GM12878 (cell line): ENCODE data around the gene PHACTR1. TPM values are rescaled to one million over a fixed set of nuclear protein-coding genes. Genes with fewer than 3 reads are reported as not detected.

Experiments used
- ATAC-seq: fragments of 200-7000 bp; cut with Tn5 transposase; 3 replicates; pipeline ENCODE4 v1.9.1; 2020; ENCODE audit warnings: mild to moderate bottlenecking, moderate library complexity
- BruUV-seq: library from RNA; stranded (reverse); fragments of 400-500 nt; replicated peaks from 2 replicates; lab custom pipeline; 2021; lab: Mats Ljungman, UMichigan
- CTCF ChIA-PET: fragments of 300-600 bp; sonication (Branson Sonifier 250); formaldehyde crosslinking; extraction: SDS; loops from one replicate; lab custom pipeline; 2021; ENCODE audit warnings: inconsistent platforms; lab: Yijun Ruan, JAX
- POLR2A ChIA-PET: fragments of 350-600 bp; formaldehyde crosslinking; extraction: SDS; loops from one replicate; lab custom pipeline; 2021; ENCODE audit warnings: inconsistent platforms; lab: Charles Lee
- RAD21 ChIA-PET: fragments of 300-600 bp; sonication (Branson Sonifier 250); formaldehyde crosslinking; loops from one replicate; lab custom pipeline; 2023; ENCODE audit warnings: antibody characterized with exemption; ENCODE audit not compliant: unreplicated experiment; lab: Charles Lee
- SMC1A ChIA-PET: fragments of 300-600 bp; sonication (Branson Sonifier 250); formaldehyde crosslinking; loops from one replicate; lab custom pipeline; 2023; ENCODE audit not compliant: unreplicated experiment, uncharacterized antibody; lab: Charles Lee
- DNase-seq: peaks from one replicate; pipeline ENCODE4 v3.0.0-alpha.2; 2011; ENCODE audit warnings: low read depth, low spot score
- FAIRE-seq: peaks from 3 replicates; lab custom pipeline; 2011; peaks lifted over from hg19 to GRCh38; lab: Jason Lieb, UNC
- H2AFZ ChIP-seq: 2 replicates; pipeline ENCODE4 v1.6.0; 2011; ENCODE audit warnings: low read depth, low read length, control low read depth; ENCODE audit not compliant: control insufficient read depth
- H3K27ac ChIP-seq: 2 replicates; pipeline ENCODE4 v1.5.1; 2011; ENCODE audit warnings: control low read depth; ENCODE audit not compliant: control insufficient read depth, insufficient read depth
- H3K27me3 ChIP-seq, 2 experiments: replicated peaks in 1 of 2; 2 replicates each; pipeline versions ENCODE4 v1.6.0 to v1.6.1; 2011; ENCODE audit warnings: low read length in 1 of 2; ENCODE audit not compliant: control insufficient read depth in 2 of 2, insufficient read depth in 2 of 2
- H3K36me3 ChIP-seq, 2 experiments: 2 replicates each; pipeline ENCODE4 v1.5.1; 2011; ENCODE audit warnings: low read length in 1 of 2; ENCODE audit not compliant: control insufficient read depth in 2 of 2, insufficient read depth in 2 of 2
- H3K4me1 ChIP-seq: 2 replicates; pipeline ENCODE4 v1.6.1; 2011; ENCODE audit warnings: mild to moderate bottlenecking, low read length, moderate library complexity, mixed read lengths; ENCODE audit not compliant: control insufficient read depth, insufficient read depth
- H3K4me2 ChIP-seq: 2 replicates; pipeline ENCODE4 v1.6.0; 2011; ENCODE audit warnings: control low read depth; ENCODE audit not compliant: control insufficient read depth, insufficient read depth
- H3K4me3 ChIP-seq: fragments of 200-600 bp; sonication (generic); 2 replicates; pipeline ENCODE4 v1.5.1; 2016
- H3K79me2 ChIP-seq: 2 replicates; pipeline ENCODE4 v1.6.0; 2011; ENCODE audit warnings: low read length; ENCODE audit not compliant: control insufficient read depth, insufficient read depth
- H3K9ac ChIP-seq: 2 replicates; pipeline ENCODE4 v1.8.0; 2011; ENCODE audit warnings: low read length, control low read depth, mixed read lengths; ENCODE audit not compliant: control insufficient read depth, insufficient read depth
- H3K9me3 ChIP-seq: replicated peaks from 3 replicates; pipeline ENCODE4 v1.5.1; 2011; ENCODE audit warnings: mild to moderate bottlenecking, low read length; ENCODE audit not compliant: control insufficient read depth, insufficient read depth
- H4K20me1 ChIP-seq: 2 replicates; pipeline ENCODE4 v1.6.0; 2011; ENCODE audit not compliant: control insufficient read depth, insufficient read depth
- CBX3 ChIP-seq: fragments of 200-600 bp; sonication (generic); IDR thresholded peaks from 2 replicates; pipeline ENCODE4 v1.6.1; 2016; ENCODE audit warnings: low read depth, borderline replicate concordance
- CHD2 ChIP-seq: IDR thresholded peaks from 2 replicates; pipeline ENCODE4 v1.6.1; 2011; ENCODE audit warnings: low read depth, low read length, improper control_type of control experiment, borderline replicate concordance
- CHD4 ChIP-seq: fragments of 200-600 bp; sonication (generic); IDR thresholded peaks from 2 replicates; pipeline ENCODE4 v1.6.1; 2016; ENCODE audit warnings: mild to moderate bottlenecking
- E4F1 ChIP-seq: fragments of 450-650 bp; IDR thresholded peaks from 2 replicates; pipeline ENCODE4 v1.6.1; 2018; ENCODE audit warnings: borderline replicate concordance, mild to moderate bottlenecking; ENCODE audit not compliant: partially characterized antibody
- GABPA ChIP-seq: IDR thresholded peaks from 2 replicates; pipeline ENCODE4 v1.6.1; 2014; ENCODE audit warnings: antibody characterized with exemption, low read depth, mild to moderate bottlenecking, inconsistent platforms
- IKZF1 ChIP-seq: fragments of 450-650 bp; conservative IDR thresholded peaks from 2 replicates; pipeline ENCODE4 v1.6.1; 2017; ENCODE audit warnings: antibody characterized with exemption, mild to moderate bottlenecking
- SMAD1 ChIP-seq: fragments of 450-650 bp; IDR thresholded peaks from 2 replicates; pipeline ENCODE4 v1.6.1; 2018; ENCODE audit warnings: mild to moderate bottlenecking, low read depth; ENCODE audit not compliant: partially characterized antibody
- STAT1 ChIP-seq: fragments of 450-650 bp; conservative IDR thresholded peaks from 2 replicates; pipeline ENCODE4 v1.6.1; 2014; ENCODE audit warnings: antibody characterized with exemption, mild to moderate bottlenecking
- ZNF207 ChIP-seq: fragments of 450-650 bp; IDR thresholded peaks from 2 replicates; pipeline ENCODE4 v1.6.1; 2014; ENCODE audit warnings: antibody characterized with exemption, mild to moderate bottlenecking, borderline replicate concordance
- WGBS: methylation state at CpG from one replicate; pipeline ENCODE4 v1.1.6; 2016; ENCODE audit warnings: low lambda C conversion rate; ENCODE audit not compliant: insufficient replicate concordance, insufficient coverage; ENCODE audit errors: missing lambda C conversion rate; 5-methylcytosine and 5-hydroxymethylcytosine counted together
- in situ Hi-C: fragments of 300-500 bp; cut with MboI; formaldehyde crosslinking; loops from 9 replicates; pipeline ENCODE4 v1.14.3; 2018; ENCODE audit warnings: mixed read lengths
- intact Hi-C: fragments of 100-400 bp; cut with micrococcal nuclease; formaldehyde crosslinking; loops from one replicate; pipeline ENCODE4 v1.14.2; 2022; ENCODE audit not compliant: unreplicated experiment
- polyA plus RNA-seq, 11 experiments: library from polyadenylated mRNA; depleted of rRNA in 4 of 11; unstranded in 6 of 11; stranded (reverse) in 5 of 11; fragments of >200 nt; fragmentation: Nextera tagmentation in 4 of 11; fragmentation: Illumina TruSeq in 1 of 11; extraction: Ambion mirVana in 4 of 11; extraction: Trizol in 1 of 11; gene quantifications; 1 replicate in 1 of 11; 2 replicates in 10 of 11; pipeline versions ENCODE4 v1.2.1 to v1.2.3, GENCODE V29; 2011 to 2016; ENCODE audit warnings: inconsistent platforms in 2 of 11, missing spikeins in 2 of 11, low read depth in 1 of 11
- total RNA-seq, 4 experiments: library from RNA; depleted of rRNA in 3 of 4; stranded (reverse); fragments of >200 nt in 3 of 4; fragmentation: Illumina TruSeq in 1 of 4; extraction: Trizol in 1 of 4; gene quantifications; 2 replicates each; pipeline versions ENCODE4 v1.2.1 to v1.2.3, GENCODE V29; 2013 to 2021
- TF ChIP-seq, protein P1 (sequence below): fragments of 450-650 bp; IDR thresholded peaks from 2 replicates; pipeline ENCODE4 v1.6.1; 2017; ENCODE audit warnings: mild to moderate bottlenecking
- TF ChIP-seq, protein P2 (sequence below): fragments of 450-650 bp; IDR thresholded peaks from 2 replicates; pipeline ENCODE4 v1.6.1; 2017; ENCODE audit warnings: borderline replicate concordance
- TF ChIP-seq, protein P3 (sequence below): IDR thresholded peaks from 2 replicates; pipeline ENCODE4 v1.6.1; 2011; ENCODE audit warnings: low read depth, mild to moderate bottlenecking, low read length, moderate library complexity, borderline replicate concordance; ENCODE audit errors: extremely low read depth
- TF ChIP-seq, protein P4 (sequence below): IDR thresholded peaks from 2 replicates; pipeline ENCODE4 v1.6.1; 2012; ENCODE audit warnings: mild to moderate bottlenecking, low read depth, low read length

The PHACTR1 gene
- total and polyA plus RNA-seq, 10 of the 15 experiments (the other 5 are each of a cell fraction or from before 2014, with no cell fraction given) = 34.2 to 94.6 (median 62.3) TPM

DNA sequence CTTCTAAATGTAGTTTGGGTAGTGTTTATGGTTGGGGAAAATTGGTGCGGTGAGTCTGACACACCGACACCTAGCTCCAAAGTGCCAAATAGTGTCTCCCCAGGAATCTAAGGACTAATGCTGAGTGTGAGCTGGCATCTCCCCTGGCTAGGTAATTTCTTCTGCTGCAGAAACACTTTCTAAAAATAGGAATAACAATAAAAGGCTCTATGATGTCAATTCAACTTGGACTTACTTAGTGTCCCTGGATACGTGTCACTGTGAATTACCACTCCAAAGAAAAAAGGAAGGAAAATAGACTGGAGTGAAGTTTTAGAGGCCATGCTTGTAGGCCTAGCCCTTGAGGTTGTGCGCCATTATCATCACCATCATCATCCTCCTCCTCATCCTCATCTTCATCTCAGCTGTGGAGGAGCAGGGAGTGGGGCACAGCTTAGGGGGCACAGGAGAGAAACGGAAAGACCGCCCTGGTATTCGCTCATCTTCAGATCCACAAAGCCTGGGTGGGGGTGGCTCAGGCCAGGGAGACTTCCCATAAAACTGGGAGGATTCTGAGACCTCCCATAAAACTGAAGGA lies 522.2 kb downstream of the PHACTR1 start:
- 87% methylated on average over 7 of the region's 7 CpGs for WGBS
- ATAC-seq (no peak), FAIRE-seq (no peak)
- ChIA-PET CTCF (interaction anchor here (1.8 to 3.1 kb wide), 2 partner anchors 9 to 12 kb away, joined by 5 to 12 read pairs; no protein-coding TSS in a partner anchor), RAD21 (interaction anchor here (0.7 to 2.2 kb wide), 3 partner anchors 36 to 1031 kb away, joined by 3 to 8 read pairs (median 3); no protein-coding TSS in a partner anchor), SMC1A (interaction anchor here (1.4 to 2.5 kb wide), 3 partner anchors 14 to 26 kb away, joined by 3 to 16 read pairs (median 6); no protein-coding TSS in a partner anchor), POLR2A (interaction anchor here (0.5 to 0.7 kb wide), 2 partner anchors 9 to 39 kb away, joined by 3 read pairs; no protein-coding TSS in a partner anchor)
- no peak overlapping the region for H3K9ac ChIP-seq
- no peaks in the 10 kb centered on the region for H3K36me3 ChIP-seq
- H3K9me3 ChIP-seq = peaks cover 2% of the 10 kb centered on the region; the same call in 1 of the 3 replicates
- no TSS peak for BruUV-seq
- no peaks in the 10 kb centered on the region for H3K79me2 ChIP-seq
- H3K27ac ChIP-seq = no peak overlapping the region
- H2AFZ ChIP-seq = no peak overlapping the region
- no peak overlapping the region for H3K4me2 ChIP-seq
- intact Hi-C loops = no loop called here
- no peaks in the 10 kb centered on the region for H4K20me1 ChIP-seq
- H3K4me1 ChIP-seq = peaks cover 5% of the 10 kb centered on the region; the same call in 1 of the 2 replicates
- in situ Hi-C loops = no loop called here
- no peaks in the 10 kb centered on the region for H3K27me3 ChIP-seq
- TF ChIP-seq, protein P1, sequence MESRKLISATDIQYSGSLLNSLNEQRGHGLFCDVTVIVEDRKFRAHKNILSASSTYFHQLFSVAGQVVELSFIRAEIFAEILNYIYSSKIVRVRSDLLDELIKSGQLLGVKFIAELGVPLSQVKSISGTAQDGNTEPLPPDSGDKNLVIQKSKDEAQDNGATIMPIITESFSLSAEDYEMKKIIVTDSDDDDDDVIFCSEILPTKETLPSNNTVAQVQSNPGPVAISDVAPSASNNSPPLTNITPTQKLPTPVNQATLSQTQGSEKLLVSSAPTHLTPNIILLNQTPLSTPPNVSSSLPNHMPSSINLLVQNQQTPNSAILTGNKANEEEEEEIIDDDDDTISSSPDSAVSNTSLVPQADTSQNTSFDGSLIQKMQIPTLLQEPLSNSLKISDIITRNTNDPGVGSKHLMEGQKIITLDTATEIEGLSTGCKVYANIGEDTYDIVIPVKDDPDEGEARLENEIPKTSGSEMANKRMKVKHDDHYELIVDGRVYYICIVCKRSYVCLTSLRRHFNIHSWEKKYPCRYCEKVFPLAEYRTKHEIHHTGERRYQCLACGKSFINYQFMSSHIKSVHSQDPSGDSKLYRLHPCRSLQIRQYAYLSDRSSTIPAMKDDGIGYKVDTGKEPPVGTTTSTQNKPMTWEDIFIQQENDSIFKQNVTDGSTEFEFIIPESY = no peak
- TF ChIP-seq E4F1 = no peak
- TF ChIP-seq STAT1 = no peak
- TF ChIP-seq CHD2 = no peak
- no peak for TF ChIP-seq SMAD1
- TF ChIP-seq, protein P2, sequence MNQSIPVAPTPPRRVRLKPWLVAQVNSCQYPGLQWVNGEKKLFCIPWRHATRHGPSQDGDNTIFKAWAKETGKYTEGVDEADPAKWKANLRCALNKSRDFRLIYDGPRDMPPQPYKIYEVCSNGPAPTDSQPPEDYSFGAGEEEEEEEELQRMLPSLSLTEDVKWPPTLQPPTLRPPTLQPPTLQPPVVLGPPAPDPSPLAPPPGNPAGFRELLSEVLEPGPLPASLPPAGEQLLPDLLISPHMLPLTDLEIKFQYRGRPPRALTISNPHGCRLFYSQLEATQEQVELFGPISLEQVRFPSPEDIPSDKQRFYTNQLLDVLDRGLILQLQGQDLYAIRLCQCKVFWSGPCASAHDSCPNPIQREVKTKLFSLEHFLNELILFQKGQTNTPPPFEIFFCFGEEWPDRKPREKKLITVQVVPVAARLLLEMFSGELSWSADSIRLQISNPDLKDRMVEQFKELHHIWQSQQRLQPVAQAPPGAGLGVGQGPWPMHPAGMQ = no peak
- TF ChIP-seq, protein P3, sequence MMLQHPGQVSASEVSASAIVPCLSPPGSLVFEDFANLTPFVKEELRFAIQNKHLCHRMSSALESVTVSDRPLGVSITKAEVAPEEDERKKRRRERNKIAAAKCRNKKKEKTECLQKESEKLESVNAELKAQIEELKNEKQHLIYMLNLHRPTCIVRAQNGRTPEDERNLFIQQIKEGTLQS = no peak
- TF ChIP-seq ZNF207 = no peak
- no peak for TF ChIP-seq IKZF1
- TF ChIP-seq CBX3 = no peak
- no peak for TF ChIP-seq CHD4
- no peak for TF ChIP-seq GABPA
- TF ChIP-seq, protein P4, sequence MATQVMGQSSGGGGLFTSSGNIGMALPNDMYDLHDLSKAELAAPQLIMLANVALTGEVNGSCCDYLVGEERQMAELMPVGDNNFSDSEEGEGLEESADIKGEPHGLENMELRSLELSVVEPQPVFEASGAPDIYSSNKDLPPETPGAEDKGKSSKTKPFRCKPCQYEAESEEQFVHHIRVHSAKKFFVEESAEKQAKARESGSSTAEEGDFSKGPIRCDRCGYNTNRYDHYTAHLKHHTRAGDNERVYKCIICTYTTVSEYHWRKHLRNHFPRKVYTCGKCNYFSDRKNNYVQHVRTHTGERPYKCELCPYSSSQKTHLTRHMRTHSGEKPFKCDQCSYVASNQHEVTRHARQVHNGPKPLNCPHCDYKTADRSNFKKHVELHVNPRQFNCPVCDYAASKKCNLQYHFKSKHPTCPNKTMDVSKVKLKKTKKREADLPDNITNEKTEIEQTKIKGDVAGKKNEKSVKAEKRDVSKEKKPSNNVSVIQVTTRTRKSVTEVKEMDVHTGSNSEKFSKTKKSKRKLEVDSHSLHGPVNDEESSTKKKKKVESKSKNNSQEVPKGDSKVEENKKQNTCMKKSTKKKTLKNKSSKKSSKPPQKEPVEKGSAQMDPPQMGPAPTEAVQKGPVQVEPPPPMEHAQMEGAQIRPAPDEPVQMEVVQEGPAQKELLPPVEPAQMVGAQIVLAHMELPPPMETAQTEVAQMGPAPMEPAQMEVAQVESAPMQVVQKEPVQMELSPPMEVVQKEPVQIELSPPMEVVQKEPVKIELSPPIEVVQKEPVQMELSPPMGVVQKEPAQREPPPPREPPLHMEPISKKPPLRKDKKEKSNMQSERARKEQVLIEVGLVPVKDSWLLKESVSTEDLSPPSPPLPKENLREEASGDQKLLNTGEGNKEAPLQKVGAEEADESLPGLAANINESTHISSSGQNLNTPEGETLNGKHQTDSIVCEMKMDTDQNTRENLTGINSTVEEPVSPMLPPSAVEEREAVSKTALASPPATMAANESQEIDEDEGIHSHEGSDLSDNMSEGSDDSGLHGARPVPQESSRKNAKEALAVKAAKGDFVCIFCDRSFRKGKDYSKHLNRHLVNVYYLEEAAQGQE = no peak
- TF ChIP-seq, all 136 proteins: peak for 0
- no peak for DNase-seq
- H3K4me3 ChIP-seq = no peak overlapping the region
